Psoas muscle (tissue), 8 donors: ENCODE results near the gene EDEM1. TPM values are rescaled to one million over a fixed set of nuclear protein-coding genes. Genes with fewer than 3 reads are reported as not detected.
"Not testable (repeated sequence)": the region's sequence is repeated elsewhere in the genome, so short reads cannot be mapped to it uniquely, and the experiment has no call there.

Experiments
- ATAC-seq, 4 donors: fragments of 200-7000 bp; cut with Tn5 transposase; one replicate each; pipeline ENCODE4 v1.9.1; 2020; ENCODE audit warnings: moderate library complexity in 3 of 4, mild to moderate bottlenecking in 2 of 4
- DNase-seq, 2 donors: peaks; one replicate each; pipeline ENCODE4 v3.0.0-alpha.2; 2020
- H3K27ac ChIP-seq: fragments of 200-600 bp; one replicate; pipeline ENCODE4 v1.8.0; 2022
- H3K27me3 ChIP-seq, 3 donors: fragments of 200-600 bp in 1 of 3; one replicate each; pipeline versions ENCODE4 v1.6.1 to v1.8.0; 2013 to 2022; ENCODE audit warnings: low read length in 2 of 3, mild to moderate bottlenecking in 2 of 3, moderate library complexity in 1 of 3; ENCODE audit not compliant: insufficient read depth in 3 of 3
- H3K36me3 ChIP-seq, 2 donors: fragments of 200-600 bp in 1 of 2; one replicate each; pipeline versions ENCODE4 v1.6.1 to v1.8.0; 2013 to 2022; ENCODE audit warnings: low read depth in 1 of 2, mild to moderate bottlenecking in 1 of 2, moderate library complexity in 1 of 2; ENCODE audit not compliant: insufficient read depth in 1 of 2
- H3K4me1 ChIP-seq: fragments of 200-600 bp; one replicate; pipeline ENCODE4 v1.8.0; 2022
- H3K4me3 ChIP-seq: fragments of 200-600 bp; one replicate; pipeline ENCODE4 v1.8.0; 2022; ENCODE audit warnings: mild to moderate bottlenecking
- H3K9me3 ChIP-seq: fragments of 200-600 bp; one replicate; pipeline ENCODE4 v1.8.0; 2022
- WGBS, 3 donors: extraction: QIAGEN DNeasy Blood & Tissue Kit; methylation state at CpG; one replicate each; pipeline versions ENCODE4 v1.1.6 to v1.1.7; 2013; 5-methylcytosine and 5-hydroxymethylcytosine counted together
- intact Hi-C, 2 donors: fragments of 100-400 bp; cut with DNase I; formaldehyde crosslinking; loops; one replicate each; pipeline versions ENCODE4 v1.11.0 to v1.14.2; 2022
- polyA plus RNA-seq, 3 donors: library from polyadenylated mRNA; stranded (reverse); fragments of 200-250 nt; gene quantifications; one replicate each; pipeline ENCODE4 v1.2.3, GENCODE V29; 2013
- total RNA-seq, 4 donors: library from RNA; stranded (reverse); fragmentation: NEBNext Ultra II Directional in 2 of 4; extraction: Animal tissue kit (Norgen Biotek cat#: 25700) in 2 of 4; gene quantifications; one replicate each; pipeline versions ENCODE4 v1.2.1 to v1.2.4, GENCODE V29; 2021 to 2023
- TF ChIP-seq, protein P1 (sequence below): fragments of 200-600 bp; IDR thresholded peaks from one replicate; pipeline ENCODE4 v1.8.0; 2022; ENCODE audit warnings: antibody characterized with exemption
- donor health status: healthy with polysubstance abuse.
- donor health status: DM: no; HTN: no; CAD: no; lungs with moderate emphysema.
- donor health status: Bipolar disorder and iron deficiency.
- donor health status: healthy.
- donor health status: DM: yes; HTN: yes; CAD: no.
- donor health status: DM: no; HTN: no; CAD: no.
- donor health status: DM: no; HTN: no; CAD: no.
- donor health status: DM: yes; HTN: yes; CAD: no.

The EDEM1 gene
- total and polyA plus RNA-seq, 7 donors, result 2.6 to 11.7 (median 5.7) TPM

DNA sequence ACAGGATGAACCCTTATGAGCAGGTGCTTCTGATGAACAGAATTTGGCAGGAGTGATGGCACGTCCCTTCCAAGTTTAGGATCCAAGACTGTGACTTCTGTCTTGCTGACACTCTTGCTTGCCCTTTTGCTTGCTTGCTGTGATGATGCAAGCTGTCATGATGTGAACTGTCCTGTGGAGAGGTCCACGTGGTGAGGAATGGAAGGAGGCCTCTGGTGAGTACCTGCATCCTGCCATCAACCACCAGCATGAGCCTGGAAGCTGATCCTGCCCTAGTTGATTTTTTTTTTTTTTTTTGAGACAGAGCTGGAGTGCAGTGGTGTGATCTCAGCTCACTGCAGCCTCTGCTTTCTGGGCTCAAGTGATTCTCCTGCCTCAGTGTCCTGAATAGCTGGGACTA is 45.5 kb downstream of the EDEM1 start:
- H3K27me3 ChIP-seq, result peaks cover 0 to 11% (median 3%) of the 10 kb centered on the region in 3 donors
- WGBS, 3 donors, result 18 to 35% (median 33%) methylated on average over 2 of the region's 2 CpGs
- intact Hi-C loops, result no loop called here
- H3K9me3 ChIP-seq, result no peaks in the 10 kb centered on the region
- H3K4me1 ChIP-seq, result no peaks in the 10 kb centered on the region
- ATAC-seq, result no peak
- TF ChIP-seq, protein P1, sequence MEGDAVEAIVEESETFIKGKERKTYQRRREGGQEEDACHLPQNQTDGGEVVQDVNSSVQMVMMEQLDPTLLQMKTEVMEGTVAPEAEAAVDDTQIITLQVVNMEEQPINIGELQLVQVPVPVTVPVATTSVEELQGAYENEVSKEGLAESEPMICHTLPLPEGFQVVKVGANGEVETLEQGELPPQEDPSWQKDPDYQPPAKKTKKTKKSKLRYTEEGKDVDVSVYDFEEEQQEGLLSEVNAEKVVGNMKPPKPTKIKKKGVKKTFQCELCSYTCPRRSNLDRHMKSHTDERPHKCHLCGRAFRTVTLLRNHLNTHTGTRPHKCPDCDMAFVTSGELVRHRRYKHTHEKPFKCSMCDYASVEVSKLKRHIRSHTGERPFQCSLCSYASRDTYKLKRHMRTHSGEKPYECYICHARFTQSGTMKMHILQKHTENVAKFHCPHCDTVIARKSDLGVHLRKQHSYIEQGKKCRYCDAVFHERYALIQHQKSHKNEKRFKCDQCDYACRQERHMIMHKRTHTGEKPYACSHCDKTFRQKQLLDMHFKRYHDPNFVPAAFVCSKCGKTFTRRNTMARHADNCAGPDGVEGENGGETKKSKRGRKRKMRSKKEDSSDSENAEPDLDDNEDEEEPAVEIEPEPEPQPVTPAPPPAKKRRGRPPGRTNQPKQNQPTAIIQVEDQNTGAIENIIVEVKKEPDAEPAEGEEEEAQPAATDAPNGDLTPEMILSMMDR, result no peak
- H3K4me3 ChIP-seq, result no peak overlapping the region
- no peaks in the 10 kb centered on the region for H3K36me3 ChIP-seq
- H3K27ac ChIP-seq, result no peak overlapping the region
- no peak for DNase-seq

DNA sequence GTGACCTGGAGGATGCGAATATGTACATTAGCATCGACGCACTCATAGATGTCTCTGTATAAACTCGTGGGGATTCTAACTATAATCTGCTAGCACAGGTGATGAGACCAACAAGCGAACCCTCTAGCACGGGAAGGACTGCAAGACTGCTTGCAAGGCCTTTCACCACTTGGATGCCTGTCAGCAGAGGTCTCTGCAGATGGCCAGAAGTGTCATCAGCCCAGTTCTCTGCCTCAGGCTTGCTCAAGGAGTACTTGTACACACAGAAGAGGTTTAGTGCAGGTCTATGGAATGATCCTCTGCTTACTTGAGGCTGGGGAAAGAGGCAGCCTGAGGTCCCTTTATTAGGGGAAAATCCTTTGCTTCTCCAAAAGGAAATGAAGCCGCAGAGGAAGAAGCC is 48.1 kb downstream of the EDEM1 start:
- ATAC-seq (no peak), DNase-seq (no peak)
- Histone ChIP-seq H3K4me1 (no peaks in the 10 kb centered on the region), H3K4me3 (no peak overlapping the region), H3K9me3 (no peaks in the 10 kb centered on the region), H3K27ac (no peak overlapping the region), H3K27me3 (peaks cover 0 to 7% (median 0%) of the 10 kb centered on the region in 3 donors), H3K36me3 (no peaks in the 10 kb centered on the region)
- intact Hi-C loops, result no loop called here
- WGBS, 3 donors, result 85 to 89% (median 86%) methylated on average over 7 of the region's 7 CpGs
- TF ChIP-seq, protein P1, result no peak

DNA sequence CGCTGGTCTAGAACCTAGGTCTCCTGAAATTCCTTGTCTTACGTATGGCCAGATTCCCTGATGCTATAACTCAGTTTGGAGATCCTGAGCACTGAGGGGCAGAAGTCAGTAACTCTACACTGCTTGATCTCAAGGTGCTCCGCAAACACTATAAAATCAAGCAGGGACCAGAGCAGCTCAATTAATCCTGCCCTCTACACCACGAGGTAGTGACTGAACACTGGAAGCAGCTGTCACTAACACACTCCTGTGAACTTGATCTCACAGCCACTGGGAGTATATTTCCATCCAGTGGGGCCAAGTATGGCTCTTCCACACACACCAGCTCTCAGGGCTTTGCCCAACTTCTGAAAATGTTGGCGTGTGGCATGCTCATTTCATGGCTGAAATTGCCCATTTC is 51.0 kb downstream of the EDEM1 start:
- Histone ChIP-seq H3K4me1 (no peaks in the 10 kb centered on the region), H3K36me3 (no peaks in the 10 kb centered on the region), H3K27ac (no peak overlapping the region), H3K4me3 (no peak overlapping the region), H3K9me3 (no peaks in the 10 kb centered on the region), H3K27me3 (no peaks in the 10 kb centered on the region)
- TF ChIP-seq, protein P1, result no peak
- intact Hi-C loops, result no loop called here
- WGBS, 3 donors, result 33 to 43% (median 33%) methylated on average over 5 of the region's 5 CpGs
- ATAC-seq, result no peak
- no peak for DNase-seq

DNA sequence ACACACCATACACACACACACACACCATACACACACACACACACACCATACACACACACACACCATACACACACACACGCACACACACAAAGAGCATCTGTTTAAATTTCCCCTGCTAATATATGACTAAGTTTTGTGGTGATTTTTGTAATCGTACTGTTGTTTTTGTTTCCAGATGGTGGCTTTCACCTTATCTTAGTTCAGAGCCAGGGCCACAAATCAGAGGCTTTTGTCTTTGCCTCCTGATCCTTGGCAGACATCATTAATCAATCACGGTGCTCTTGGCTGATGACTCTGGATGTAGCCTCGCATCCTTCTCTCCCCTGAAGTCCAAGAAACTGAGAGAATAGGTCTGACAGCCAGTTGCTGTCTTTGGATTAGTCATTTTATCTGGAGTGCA is 52.1 kb downstream of the EDEM1 start:
- intact Hi-C loops, result no loop called here
- WGBS, 3 donors, result 51 to 54% (median 52%) methylated on average over 4 of the region's 4 CpGs

DNA sequence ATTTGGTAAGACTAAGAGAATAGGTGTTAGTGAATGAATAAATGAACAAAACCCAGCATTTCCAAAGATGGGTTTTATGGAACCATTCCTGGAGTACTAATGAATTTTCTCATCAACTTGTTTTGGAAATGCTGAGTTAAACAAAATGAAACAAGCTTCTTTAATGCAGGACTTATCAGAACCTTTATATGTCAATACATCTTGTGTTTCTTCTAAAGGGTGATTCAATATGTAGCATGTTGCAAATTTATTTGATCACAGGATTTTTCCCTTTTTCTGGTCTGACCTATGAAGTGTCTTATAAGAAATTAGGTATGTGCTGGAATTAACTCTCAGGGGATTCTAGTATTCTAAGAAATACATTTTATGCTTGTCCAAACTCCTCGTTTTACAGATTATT is 53.2 kb downstream of the EDEM1 start:
- TF ChIP-seq, protein P1, result no peak
- ATAC-seq, result no peak
- DNase-seq, result no peak
- Histone ChIP-seq H3K4me1 (no peaks in the 10 kb centered on the region), H3K36me3 (no peaks in the 10 kb centered on the region), H3K4me3 (no peak overlapping the region), H3K9me3 (no peaks in the 10 kb centered on the region), H3K27ac (no peak overlapping the region), H3K27me3 (no peaks in the 10 kb centered on the region)
- WGBS, 3 donors, result 33 to 40% (median 37%) methylated on average over 1 of the region's 1 CpG
- intact Hi-C loops, result no loop called here

More for the DNA sequence above, 52.1 kb downstream of the EDEM1 start:
- TF ChIP-seq, protein P1, result no peak
- no peak overlapping the region for H3K4me3 ChIP-seq
- H3K4me1 ChIP-seq, result no peaks in the 10 kb centered on the region
- H3K9me3 ChIP-seq, result no peaks in the 10 kb centered on the region
- ATAC-seq, result no peak
- no peaks in the 10 kb centered on the region for H3K27me3 ChIP-seq
- H3K27ac ChIP-seq, result no peak overlapping the region
- H3K36me3 ChIP-seq, result no peaks in the 10 kb centered on the region
- no peak for DNase-seq

DNA sequence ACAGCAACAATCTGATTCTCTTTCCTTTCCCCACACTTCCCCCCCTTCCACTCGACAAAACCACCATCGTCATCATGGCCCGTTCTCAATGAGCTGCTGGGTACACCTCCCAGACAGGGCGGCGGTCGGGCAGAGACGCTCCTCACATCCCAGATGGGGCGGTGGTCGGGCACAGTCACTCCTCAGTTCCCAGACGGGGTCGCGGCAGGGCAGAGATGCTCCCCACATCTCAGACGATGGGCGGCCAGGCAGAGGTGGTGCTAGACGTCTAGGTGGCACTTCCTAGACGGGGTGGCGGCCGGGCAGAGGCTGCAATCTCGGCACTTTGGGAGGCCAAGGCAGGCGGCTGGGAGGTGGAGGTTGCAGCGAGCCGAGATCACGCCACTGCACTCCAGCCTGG is 55.3 kb downstream of the EDEM1 start:
- H3K36me3 ChIP-seq, H3K27ac ChIP-seq, H3K4me1 ChIP-seq, H3K9me3 ChIP-seq, DNase-seq, H3K27me3 ChIP-seq, H3K4me3 ChIP-seq, intact Hi-C loops, ATAC-seq: not testable (repeated sequence)
- 83 to 90% (median 86%) methylated on average over 16 to 21 of the region's 23 CpGs for WGBS, 3 donors
